T-cell (primary cell): ENCODE measurements around the gene PILRA. TPM values are rescaled to one million over a fixed set of nuclear protein-coding genes. Genes with fewer than 3 reads are reported as not detected.

Experiments used
- ATAC-seq, 4 experiments: fragments of 200-7000 bp in 3 of 4; fragments of 150-1000 bp in 1 of 4; cut with Tn5 transposase; replicated peaks in 1 of 4; 1 replicate in 3 of 4; 2 replicates in 1 of 4; pipeline ENCODE4 v1.10.0; 2021; ENCODE audit warnings: moderate library complexity in 3 of 4, mild to moderate bottlenecking in 2 of 4, moderate number of reproducible peaks in 1 of 4
- CTCF ChIA-PET, 2 donors: fragments of 300-600 bp; sonication (Branson Sonifier 250); formaldehyde crosslinking; loops; one replicate each; lab custom pipeline; 2022; ENCODE audit warnings: antibody characterized with exemption in 2 of 2; lab: Charles Lee
- POLR2A ChIA-PET, 2 donors: fragments of 300-600 bp; sonication (Branson Sonifier 250); formaldehyde crosslinking; loops; one replicate each; lab custom pipeline; 2022; ENCODE audit warnings: antibody characterized with exemption in 2 of 2; lab: Charles Lee
- DNase-seq, 35 experiments: peaks; one replicate each; pipeline versions ENCODE4 v3.0.0 to v3.0.0-alpha.2; 2013 to 2023
- H3K27ac ChIP-seq: one replicate; pipeline ENCODE4 v1.5.1; 2013; ENCODE audit warnings: low read length
- H3K27me3 ChIP-seq, 2 experiments: replicated peaks in 1 of 2; 1 replicate in 1 of 2; 2 replicates in 1 of 2; pipeline versions ENCODE4 v1.6.1 to v1.7.0; 2013; ENCODE audit warnings: low read length in 1 of 2, mixed read lengths in 1 of 2; ENCODE audit not compliant: control insufficient read depth in 2 of 2, insufficient read depth in 2 of 2; ENCODE audit errors: extremely low read depth in 1 of 2
- H3K36me3 ChIP-seq, 2 donors: 1 replicate in 1 of 2; 2 replicates in 1 of 2; pipeline versions ENCODE4 v1.6.1 to v1.7.0; 2013; ENCODE audit warnings: low read length in 1 of 2; ENCODE audit not compliant: control insufficient read depth in 2 of 2, insufficient read depth in 1 of 2; ENCODE audit errors: extremely low read depth in 1 of 2
- H3K4me1 ChIP-seq, 2 experiments: 1 replicate in 1 of 2; 2 replicates in 1 of 2; pipeline versions ENCODE4 v1.6.1 to v1.7.0; 2013; ENCODE audit warnings: low read length in 2 of 2, mixed read lengths in 1 of 2; ENCODE audit not compliant: insufficient read depth in 2 of 2, control insufficient read depth in 1 of 2; ENCODE audit errors: extremely low read depth in 1 of 2
- H3K4me3 ChIP-seq, 2 donors: 1 replicate in 1 of 2; 2 replicates in 1 of 2; pipeline versions ENCODE4 v1.5.1 to v1.7.0; 2013; ENCODE audit warnings: mild to moderate bottlenecking in 2 of 2, low read length in 1 of 2, moderate library complexity in 1 of 2; ENCODE audit not compliant: control insufficient read depth in 1 of 2; ENCODE audit errors: extremely low read depth in 1 of 2
- H3K9me3 ChIP-seq: 2 replicates; pipeline ENCODE4 v1.7.0; 2013
- H3K27ac Mint-ChIP-seq, 2 donors: one replicate each; pipeline ENCODE4 v1.8.0; 2020 to 2021; ENCODE audit warnings: mild to moderate bottlenecking in 2 of 2, mixed read lengths in 2 of 2
- H3K27me3 Mint-ChIP-seq, 2 donors: one replicate each; pipeline ENCODE4 v1.8.0; 2021 to 2022; ENCODE audit warnings: mixed read lengths in 2 of 2
- H3K36me3 Mint-ChIP-seq: one replicate; pipeline ENCODE4 v1.8.0; 2021; ENCODE audit warnings: mixed read lengths
- H3K4me1 Mint-ChIP-seq, 3 donors: one replicate each; pipeline ENCODE4 v1.8.0; 2020 to 2022; ENCODE audit warnings: mixed read lengths in 3 of 3, mild to moderate bottlenecking in 1 of 3
- H3K4me3 Mint-ChIP-seq, 3 donors: one replicate each; pipeline ENCODE4 v1.8.0; 2020 to 2022; ENCODE audit warnings: mild to moderate bottlenecking in 3 of 3, mixed read lengths in 3 of 3, moderate library complexity in 3 of 3
- H3K9me3 Mint-ChIP-seq, 3 donors: one replicate each; pipeline ENCODE4 v1.8.0; 2020 to 2022; ENCODE audit warnings: mixed read lengths in 3 of 3
- WGBS: methylation state at CpG from one replicate; pipeline ENCODE4 v1.1.5; 2013; ENCODE audit warnings: missing lambda C conversion rate; ENCODE audit not compliant: insufficient coverage; 5-methylcytosine and 5-hydroxymethylcytosine counted together
- total RNA-seq, 35 experiments: library from RNA in 6 of 35; stranded (reverse) in 6 of 35; fragments of 120-200 nt in 1 of 35; gene quantifications; one replicate each; pipeline versions ENCODE4 v1.2.1 to v1.2.4 and lab custom pipeline; 2013 to 2026

Gene PILRA
- total RNA-seq, 5 donors from 2014 or later (not counting 1 experiment from before 2014, with no cell fraction given) = 3.7 to 19.3 (median 7.1) TPM

DNA sequence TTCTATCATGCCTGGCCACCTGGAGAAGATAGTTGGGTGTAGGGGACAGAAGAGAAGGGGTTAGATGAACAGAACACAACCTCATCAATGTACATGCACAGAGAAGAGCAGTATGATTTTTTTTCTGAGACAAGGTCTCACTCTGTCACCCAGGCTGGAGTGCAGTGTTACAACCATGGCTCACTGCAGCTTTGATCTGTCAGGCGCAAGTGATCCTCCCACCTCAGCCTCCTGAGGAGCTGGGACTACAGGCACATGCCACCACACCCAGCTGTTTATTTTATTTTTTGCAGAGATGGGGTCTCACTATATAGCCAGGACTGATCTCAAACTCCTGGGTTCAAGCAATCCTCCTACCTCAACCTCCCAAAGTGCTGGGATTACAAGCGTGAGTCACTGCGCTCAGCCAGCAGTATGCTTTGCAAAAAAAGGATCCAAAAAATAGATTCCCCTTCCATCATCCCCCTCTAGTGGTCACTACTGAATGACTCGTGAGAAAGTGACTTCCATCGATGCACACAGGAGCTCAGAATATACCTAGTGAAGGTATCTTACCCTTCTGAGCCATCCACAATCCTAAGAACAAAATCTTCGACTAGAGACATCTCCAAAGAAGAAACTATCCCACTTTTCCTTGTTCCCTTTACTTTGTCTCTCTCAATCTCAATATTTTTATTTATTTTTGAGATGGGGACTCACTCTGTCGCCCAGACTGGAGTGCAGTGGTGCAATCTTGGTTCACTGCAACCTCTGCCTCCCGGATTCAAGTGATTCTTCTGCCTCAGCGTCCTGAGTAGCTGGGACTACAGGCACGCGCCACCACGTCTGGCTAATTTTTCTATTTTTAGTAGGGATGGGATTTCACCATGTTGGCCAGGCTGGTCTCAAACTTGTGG is 34.2 kb downstream of the PILRA start:
- peaks cover 0 to 4% of the 10 kb centered on the region in 2 experiments for H3K4me1 ChIP-seq
- DNase-seq (peak in 14 of 35 experiments; percentile 9 to 81 (median 30)), ATAC-seq (peak; percentile 82 to 88 (median 83))
- no peak overlapping the region for H3K27ac Mint-ChIP-seq
- H3K27me3 ChIP-seq = peaks cover 0 to 3% of the 10 kb centered on the region in 2 experiments
- no peaks in the 10 kb centered on the region for H3K27me3 Mint-ChIP-seq
- 20% methylated on average over 4 of the region's 12 CpGs for WGBS
- peaks cover 9% of the 10 kb centered on the region for H3K36me3 Mint-ChIP-seq
- no peak overlapping the region for H3K4me3 ChIP-seq
- H3K4me1 Mint-ChIP-seq = peaks cover 0 to 5% (median 2%) of the 10 kb centered on the region in 3 donors
- no peak overlapping the region for H3K27ac ChIP-seq
- H3K9me3 Mint-ChIP-seq = no peaks in the 10 kb centered on the region
- H3K9me3 ChIP-seq = no peaks in the 10 kb centered on the region
- POLR2A ChIA-PET = interaction anchor here in 1 of 2 donors (0.7 kb wide), 1 partner anchor 26 kb away, joined by 3 read pairs; no protein-coding TSS in a partner anchor
- no peak overlapping the region for H3K4me3 Mint-ChIP-seq
- CTCF ChIA-PET = interaction anchor here (0.6 to 1.7 kb wide), 9 partner anchors 20 to 499 kb away, joined by 3 to 13 read pairs (median 4); no protein-coding TSS in a partner anchor
- H3K36me3 ChIP-seq = no peaks in the 10 kb centered on the region

DNA sequence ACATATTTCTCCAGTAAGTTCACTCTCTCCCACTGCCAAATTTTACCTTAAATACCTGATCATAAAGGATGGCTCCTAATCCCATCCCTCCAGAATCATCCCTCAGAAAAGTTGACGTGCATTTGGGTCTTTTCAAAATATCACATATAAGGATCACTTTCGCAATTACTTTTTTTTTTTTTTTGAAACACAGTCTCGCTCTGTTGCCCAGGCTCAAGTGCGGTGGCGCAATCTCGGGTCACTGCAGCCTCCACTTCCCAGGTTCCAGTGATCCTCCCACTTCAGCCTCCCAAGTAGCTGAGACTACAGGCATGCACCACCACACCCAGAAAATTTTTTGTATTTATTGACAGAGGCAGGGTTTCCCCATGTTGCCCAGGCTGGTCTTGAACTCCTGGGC is 37.8 kb downstream of the PILRA start:
- no peaks in the 10 kb centered on the region for H3K27me3 ChIP-seq
- WGBS = 94% methylated on average over 2 of the region's 6 CpGs
- Mint-ChIP-seq H3K36me3 (peaks cover 2% of the 10 kb centered on the region), H3K27me3 (no peaks in the 10 kb centered on the region), H3K27ac (no peak overlapping the region), H3K4me1 (peaks cover 0 to 9% (median 2%) of the 10 kb centered on the region in 3 donors), H3K9me3 (no peaks in the 10 kb centered on the region), H3K4me3 (no peak overlapping the region)
- DNase-seq (no peak), ATAC-seq (no peak)
- H3K4me1 ChIP-seq = peaks cover 0 to 4% of the 10 kb centered on the region in 2 experiments
- H3K9me3 ChIP-seq = no peaks in the 10 kb centered on the region
- CTCF ChIA-PET = no interaction called here
- no peak overlapping the region for H3K27ac ChIP-seq
- no peak overlapping the region for H3K4me3 ChIP-seq
- no peaks in the 10 kb centered on the region for H3K36me3 ChIP-seq
- POLR2A ChIA-PET = no interaction called here

DNA sequence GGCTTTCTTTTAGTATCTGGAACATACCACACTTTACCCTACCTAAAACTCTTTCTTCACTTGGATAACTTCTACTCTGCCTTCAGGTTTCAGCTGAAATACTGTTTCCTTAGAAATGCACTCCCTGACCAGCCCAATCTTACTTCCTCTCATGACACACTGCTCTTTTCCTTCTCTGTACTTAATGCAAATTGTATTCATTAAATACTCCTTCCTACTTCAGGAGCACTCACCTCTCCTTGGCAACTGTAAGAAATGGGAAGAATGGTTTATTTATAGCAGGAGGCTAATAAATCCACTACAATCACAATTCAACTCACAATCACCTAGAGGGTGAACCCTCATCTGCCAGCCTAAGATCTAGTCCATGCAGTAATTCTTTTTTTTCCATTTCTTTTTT is 40.1 kb downstream of the PILRA start:
- Histone ChIP-seq H3K9me3 (no peaks in the 10 kb centered on the region), H3K27ac (no peak overlapping the region), H3K4me1 (no peaks in the 10 kb centered on the region), H3K27me3 (no peaks in the 10 kb centered on the region), H3K36me3 (no peaks in the 10 kb centered on the region), H3K4me3 (no peak overlapping the region)
- no peak for ATAC-seq
- Mint-ChIP-seq H3K27ac (no peak overlapping the region), H3K4me3 (no peak overlapping the region), H3K27me3 (no peaks in the 10 kb centered on the region), H3K9me3 (no peaks in the 10 kb centered on the region), H3K4me1 (peaks cover 0 to 4% (median 0%) of the 10 kb centered on the region in 3 donors), H3K36me3 (no peaks in the 10 kb centered on the region)
- no peak for DNase-seq
- ChIA-PET POLR2A (no interaction called here), CTCF (no interaction called here)

DNA sequence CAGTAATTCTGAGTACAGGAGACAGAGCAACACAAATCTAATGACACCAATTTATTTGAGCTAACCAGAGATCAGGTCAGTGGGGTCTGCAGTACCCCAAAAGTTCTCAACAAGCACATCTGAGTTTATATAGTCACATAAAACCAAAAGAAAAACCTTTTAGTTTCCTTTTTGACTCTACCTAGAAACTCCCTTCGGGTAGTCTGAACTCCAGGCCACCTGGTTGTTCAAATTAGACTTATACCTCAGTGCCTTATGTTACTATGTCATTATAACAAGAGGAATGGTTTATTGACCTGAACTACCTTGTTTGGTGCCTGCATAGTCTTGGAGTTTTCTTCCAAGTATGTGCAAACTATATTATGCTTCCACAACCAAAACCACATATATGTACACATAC is 40.6 kb downstream of the PILRA start:
- Mint-ChIP-seq H3K36me3 (no peaks in the 10 kb centered on the region), H3K27me3 (no peaks in the 10 kb centered on the region), H3K4me3 (no peak overlapping the region), H3K27ac (no peak overlapping the region), H3K9me3 (no peaks in the 10 kb centered on the region), H3K4me1 (peaks cover 0 to 4% (median 0%) of the 10 kb centered on the region in 3 donors)
- Histone ChIP-seq H3K4me3 (no peak overlapping the region), H3K9me3 (no peaks in the 10 kb centered on the region), H3K4me1 (no peaks in the 10 kb centered on the region), H3K27ac (no peak overlapping the region), H3K36me3 (no peaks in the 10 kb centered on the region), H3K27me3 (no peaks in the 10 kb centered on the region)
- no CpG with 5 or more reads among the region's 1 CpG for WGBS
- POLR2A ChIA-PET = no interaction called here
- no peak for DNase-seq
- ATAC-seq = no peak
- CTCF ChIA-PET = no interaction called here

DNA sequence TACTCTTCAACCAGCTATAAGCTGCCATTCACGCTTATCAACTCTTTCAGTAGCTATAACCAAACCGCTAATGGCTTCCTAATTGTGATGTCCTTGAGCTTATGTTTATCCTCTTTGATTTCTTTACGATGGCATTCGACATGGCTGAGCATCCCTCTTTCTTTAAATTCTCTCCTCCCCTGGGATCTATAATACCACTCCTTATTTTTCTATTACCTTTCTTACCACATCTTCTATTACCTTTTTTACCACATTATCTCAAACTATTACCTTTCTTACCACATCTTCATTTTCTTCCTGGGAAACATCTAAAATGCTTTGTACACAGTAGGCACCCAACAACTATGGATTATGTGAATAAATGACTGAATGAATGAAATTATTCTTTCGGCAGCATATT is 42.2 kb downstream of the PILRA start:
- Mint-ChIP-seq H3K36me3 (no peaks in the 10 kb centered on the region), H3K27ac (no peak overlapping the region), H3K27me3 (no peaks in the 10 kb centered on the region), H3K4me3 (no peak overlapping the region), H3K4me1 (peaks cover 0 to 4% (median 0%) of the 10 kb centered on the region in 3 donors), H3K9me3 (no peaks in the 10 kb centered on the region)
- H3K4me3 ChIP-seq = no peak overlapping the region
- DNase-seq (no peak), ATAC-seq (no peak)
- H3K9me3 ChIP-seq = no peaks in the 10 kb centered on the region
- H3K27ac ChIP-seq = no peak overlapping the region
- H3K36me3 ChIP-seq = no peaks in the 10 kb centered on the region
- POLR2A ChIA-PET = no interaction called here
- CTCF ChIA-PET = no interaction called here
- H3K27me3 ChIP-seq = no peaks in the 10 kb centered on the region
- no peaks in the 10 kb centered on the region for H3K4me1 ChIP-seq
- 93% methylated on average over 4 of the region's 5 CpGs for WGBS

DNA sequence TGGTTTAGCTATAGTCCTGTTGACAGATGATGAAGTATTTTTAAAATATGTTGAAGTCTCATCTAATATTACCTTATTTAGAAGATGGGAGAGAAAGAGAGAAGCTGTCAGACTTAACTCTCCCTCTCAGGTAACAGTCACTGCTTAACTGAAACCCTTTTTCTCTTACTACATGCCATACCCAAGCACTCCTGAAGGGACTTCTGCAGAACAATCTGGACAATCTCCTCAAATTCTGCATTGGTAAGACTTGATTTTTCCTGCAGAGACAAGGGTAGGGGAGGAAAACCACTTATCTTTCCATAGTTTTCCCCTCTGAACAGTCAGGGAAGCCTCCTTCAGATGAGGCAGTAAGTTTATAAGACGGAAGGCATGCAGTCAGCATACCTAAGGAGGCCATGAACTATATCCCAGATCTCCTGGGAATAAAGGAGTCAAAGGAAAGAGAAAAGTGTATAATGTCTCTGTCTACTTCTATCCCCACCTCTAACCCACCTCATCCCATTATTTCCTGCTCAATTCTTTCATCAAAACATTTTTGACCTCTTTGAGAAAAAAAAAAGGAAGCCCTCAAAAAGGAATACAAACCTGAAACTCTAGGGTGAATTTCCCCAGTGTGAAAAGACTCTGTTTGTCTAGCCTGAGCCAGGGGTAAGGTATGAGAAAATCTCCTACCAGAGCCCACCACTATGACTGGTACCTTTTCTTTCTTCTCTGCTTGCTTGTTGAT is 45.8 kb downstream of the PILRA start:
- H3K36me3 ChIP-seq = peaks cover 0 to 3% of the 10 kb centered on the region in 2 donors
- no peaks in the 10 kb centered on the region for H3K27me3 ChIP-seq
- Mint-ChIP-seq H3K9me3 (no peaks in the 10 kb centered on the region), H3K27ac (no peak overlapping the region), H3K36me3 (peaks cover 1% of the 10 kb centered on the region), H3K4me1 (no peaks in the 10 kb centered on the region), H3K4me3 (no peak overlapping the region), H3K27me3 (no peaks in the 10 kb centered on the region)
- POLR2A ChIA-PET = no interaction called here
- H3K9me3 ChIP-seq = no peaks in the 10 kb centered on the region
- ATAC-seq (no peak), DNase-seq (no peak)
- no CpG with 5 or more reads among the region's 1 CpG for WGBS
- CTCF ChIA-PET = no interaction called here
- no peaks in the 10 kb centered on the region for H3K4me1 ChIP-seq
- no peak overlapping the region for H3K27ac ChIP-seq
- H3K4me3 ChIP-seq = no peak overlapping the region
